OCI-LY7 (cell line): Measurements from ENCODE around the gene CD9. TPM values are rescaled to one million over a fixed set of nuclear protein-coding genes. Genes with fewer than 3 reads are reported as not detected.

ENCODE experiments used
- BruUV-seq: library from RNA; stranded (reverse); fragments of 400-500 nt; replicated peaks from 2 replicates; lab custom pipeline; 2021; lab: Mats Ljungman, UMichigan
- CTCF ChIA-PET: fragments of 300-600 bp; sonication (Branson Sonifier 250); formaldehyde crosslinking; loops from one replicate; lab custom pipeline; 2022; ENCODE audit warnings: antibody characterized with exemption; ENCODE audit not compliant: unreplicated experiment; lab: Charles Lee
- POLR2A ChIA-PET: fragments of 300-600 bp; sonication (Branson Sonifier 250); formaldehyde crosslinking; loops from one replicate; lab custom pipeline; 2022; ENCODE audit warnings: antibody characterized with exemption; lab: Charles Lee
- DNase-seq: peaks from one replicate; pipeline ENCODE4 v3.0.0-alpha.2; 2015; ENCODE audit warnings: low spot score
- H2AFZ ChIP-seq: fragments of 200-600 bp; sonication (generic), shearing (Covaris generic); 2 replicates; pipeline ENCODE4 v1.6.1; 2014; ENCODE audit warnings: mild to moderate bottlenecking, antibody characterized with exemption, low read length, moderate library complexity
- H3K27ac ChIP-seq: fragments of 200-600 bp; sonication (generic); 2 replicates; pipeline ENCODE4 v1.5.1; 2014; ENCODE audit warnings: mixed run types, low read depth, mild to moderate bottlenecking, moderate library complexity, low read length, inconsistent platforms; ENCODE audit not compliant: poor library complexity, severe bottlenecking
- H3K36me3 ChIP-seq: fragments of 200-600 bp; sonication (generic); 2 replicates; pipeline ENCODE4 v1.6.1; 2014; ENCODE audit warnings: mild to moderate bottlenecking, antibody characterized with exemption, low read length, moderate library complexity, mixed read lengths; ENCODE audit not compliant: insufficient read depth
- H3K4me1 ChIP-seq: fragments of 200-600 bp; sonication (generic); 2 replicates; pipeline ENCODE4 v1.5.1; 2014; ENCODE audit warnings: mild to moderate bottlenecking, low read length; ENCODE audit not compliant: insufficient read depth, poor library complexity, severe bottlenecking
- H3K4me2 ChIP-seq: fragments of 200-600 bp; sonication (generic); 2 replicates; pipeline ENCODE4 v1.6.1; 2014; ENCODE audit warnings: mild to moderate bottlenecking, low read length
- H3K4me3 ChIP-seq: fragments of 200-600 bp; sonication (generic); 2 replicates; pipeline ENCODE4 v1.5.1; 2014; ENCODE audit warnings: mild to moderate bottlenecking, low read depth, low read length; ENCODE audit not compliant: poor library complexity, severe bottlenecking
- H3K79me2 ChIP-seq: fragments of 200-600 bp; sonication (generic); 2 replicates; pipeline ENCODE4 v1.6.1; 2016; ENCODE audit warnings: low read depth, mild to moderate bottlenecking, low read length, moderate library complexity, mixed read lengths; ENCODE audit not compliant: insufficient read depth
- H3K9me2 ChIP-seq: fragments of 200-600 bp; sonication (generic); 2 replicates; pipeline ENCODE4 v1.6.1; 2016; ENCODE audit warnings: mild to moderate bottlenecking, low read length, mixed read lengths; ENCODE audit not compliant: insufficient read depth
- H3K9me3 ChIP-seq: fragments of 200-600 bp; sonication (generic); 2 replicates; pipeline ENCODE4 v1.6.1; 2014; ENCODE audit warnings: mild to moderate bottlenecking, mixed run types, low read length, mixed read lengths
- H4K20me1 ChIP-seq: fragments of 200-600 bp; sonication (generic); 2 replicates; pipeline ENCODE4 v1.6.1; 2014; ENCODE audit warnings: mild to moderate bottlenecking, antibody characterized with exemption, low read length, moderate library complexity, mixed read lengths; ENCODE audit not compliant: insufficient read depth
- EZH2phosphoT487 ChIP-seq: fragments of 200-600 bp; sonication (generic); IDR thresholded peaks from 2 replicates; pipeline ENCODE4 v1.6.1; 2018; ENCODE audit warnings: low read depth, borderline replicate concordance, mild to moderate bottlenecking, mixed run types, antibody characterized with exemption, low read length, moderate library complexity, mixed read lengths
- intact Hi-C: fragments of 100-400 bp; cut with micrococcal nuclease; formaldehyde crosslinking; loops from one replicate; pipeline ENCODE4 v1.10.0; 2022; ENCODE audit not compliant: unreplicated experiment
- total RNA-seq, 2 experiments: library from RNA; depleted of rRNA in 1 of 2; stranded (reverse); fragments of >200 nt in 1 of 2; shearing (Covaris generic) in 1 of 2; gene quantifications; 2 replicates each; pipeline ENCODE4 v1.2.3, GENCODE V29; 2014 to 2022
- TF ChIP-seq, protein P1 (sequence below): fragments of 200-600 bp; sonication (generic); conservative IDR thresholded peaks from 2 replicates; pipeline ENCODE4 v1.5.1; 2014; ENCODE audit warnings: mild to moderate bottlenecking, antibody characterized with exemption, low read length, moderate library complexity, mixed read lengths

The CD9 gene
- total RNA-seq, 2 experiments from 2014 or later = not detected

DNA sequence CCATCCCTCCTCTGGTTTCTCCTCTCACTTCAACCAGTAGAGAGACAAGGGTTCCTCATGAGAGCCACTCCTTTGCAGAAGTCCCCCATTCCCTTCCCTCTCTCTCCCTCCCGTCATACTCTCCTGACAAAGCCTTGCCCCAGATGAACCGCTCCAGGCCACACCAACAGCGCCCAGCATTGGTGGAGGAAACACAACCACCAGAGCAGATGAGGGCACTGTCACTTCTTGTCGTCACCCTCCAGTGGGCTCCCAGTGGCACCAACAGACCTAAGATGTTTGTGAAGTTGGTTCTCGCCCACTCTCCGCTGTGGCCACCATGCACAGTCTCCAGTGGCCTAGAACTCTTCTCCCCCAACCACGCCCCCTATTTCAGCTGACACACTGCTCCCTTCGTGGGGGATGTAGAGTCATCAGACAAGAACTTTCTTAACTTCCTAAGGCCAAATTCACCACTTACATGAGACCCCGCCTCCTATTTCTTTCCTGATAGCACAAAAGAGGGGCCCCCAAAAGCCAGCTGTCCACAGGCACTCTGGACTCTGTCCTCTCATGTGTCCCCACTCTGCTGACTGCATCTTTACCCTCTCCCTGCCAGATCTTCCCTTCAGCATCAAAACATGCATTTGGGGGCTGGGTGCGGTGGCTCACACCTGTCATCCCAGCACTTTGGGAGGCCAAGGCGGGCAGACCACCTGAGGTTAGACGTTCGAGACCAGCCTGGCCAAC lies 81.0 kb downstream of the CD9 start:
- H3K4me2 ChIP-seq = no peak overlapping the region
- H2AFZ ChIP-seq = no peak overlapping the region
- H3K4me3 ChIP-seq = no peak overlapping the region
- H3K9me2 ChIP-seq = no peaks in the 10 kb centered on the region
- H4K20me1 ChIP-seq = no peaks in the 10 kb centered on the region
- no peaks in the 10 kb centered on the region for H3K36me3 ChIP-seq
- intact Hi-C loops = no loop called here
- H3K27ac ChIP-seq = no peak overlapping the region
- H3K79me2 ChIP-seq = no peaks in the 10 kb centered on the region
- peaks cover 7% of the 10 kb centered on the region for H3K4me1 ChIP-seq
- no peak for DNase-seq
- POLR2A ChIA-PET = no interaction called here
- H3K9me3 ChIP-seq = no peaks in the 10 kb centered on the region
- no TSS peak for BruUV-seq
- no peak for TF ChIP-seq EZH2phosphoT487
- TF ChIP-seq, protein P1, sequence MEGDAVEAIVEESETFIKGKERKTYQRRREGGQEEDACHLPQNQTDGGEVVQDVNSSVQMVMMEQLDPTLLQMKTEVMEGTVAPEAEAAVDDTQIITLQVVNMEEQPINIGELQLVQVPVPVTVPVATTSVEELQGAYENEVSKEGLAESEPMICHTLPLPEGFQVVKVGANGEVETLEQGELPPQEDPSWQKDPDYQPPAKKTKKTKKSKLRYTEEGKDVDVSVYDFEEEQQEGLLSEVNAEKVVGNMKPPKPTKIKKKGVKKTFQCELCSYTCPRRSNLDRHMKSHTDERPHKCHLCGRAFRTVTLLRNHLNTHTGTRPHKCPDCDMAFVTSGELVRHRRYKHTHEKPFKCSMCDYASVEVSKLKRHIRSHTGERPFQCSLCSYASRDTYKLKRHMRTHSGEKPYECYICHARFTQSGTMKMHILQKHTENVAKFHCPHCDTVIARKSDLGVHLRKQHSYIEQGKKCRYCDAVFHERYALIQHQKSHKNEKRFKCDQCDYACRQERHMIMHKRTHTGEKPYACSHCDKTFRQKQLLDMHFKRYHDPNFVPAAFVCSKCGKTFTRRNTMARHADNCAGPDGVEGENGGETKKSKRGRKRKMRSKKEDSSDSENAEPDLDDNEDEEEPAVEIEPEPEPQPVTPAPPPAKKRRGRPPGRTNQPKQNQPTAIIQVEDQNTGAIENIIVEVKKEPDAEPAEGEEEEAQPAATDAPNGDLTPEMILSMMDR = no peak
- CTCF ChIA-PET = no interaction called here

DNA sequence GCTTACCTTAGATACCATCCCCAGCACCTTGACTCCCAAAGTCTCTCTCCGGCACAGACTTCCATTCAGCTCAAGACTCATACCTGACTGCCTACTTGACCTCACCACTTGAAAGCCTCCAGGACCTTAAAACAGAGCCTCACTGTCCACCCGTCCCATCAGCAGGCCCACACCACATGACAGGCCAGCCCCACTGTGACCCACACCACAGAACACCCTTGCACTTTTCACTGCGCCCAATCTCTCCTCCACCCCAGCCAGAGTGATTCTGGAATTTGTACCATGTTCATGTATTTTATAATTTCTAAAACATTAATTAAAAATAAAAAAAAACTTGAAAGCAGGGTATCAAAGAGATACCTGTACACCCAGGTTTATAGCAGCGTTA lies 82.2 kb downstream of the CD9 start:
- Histone ChIP-seq H2AFZ (no peak overlapping the region), H3K27ac (no peak overlapping the region), H3K4me1 (peaks cover 7% of the 10 kb centered on the region), H3K36me3 (no peaks in the 10 kb centered on the region), H4K20me1 (no peaks in the 10 kb centered on the region), H3K79me2 (no peaks in the 10 kb centered on the region), H3K9me3 (no peaks in the 10 kb centered on the region), H3K9me2 (no peaks in the 10 kb centered on the region), H3K4me3 (no peak overlapping the region), H3K4me2 (no peak overlapping the region)
- CTCF ChIA-PET = no interaction called here
- no peak for TF ChIP-seq EZH2phosphoT487
- TF ChIP-seq, protein P1 = no peak
- no TSS peak for BruUV-seq
- DNase-seq = no peak
- intact Hi-C loops = no loop called here
- POLR2A ChIA-PET = no interaction called here

DNA sequence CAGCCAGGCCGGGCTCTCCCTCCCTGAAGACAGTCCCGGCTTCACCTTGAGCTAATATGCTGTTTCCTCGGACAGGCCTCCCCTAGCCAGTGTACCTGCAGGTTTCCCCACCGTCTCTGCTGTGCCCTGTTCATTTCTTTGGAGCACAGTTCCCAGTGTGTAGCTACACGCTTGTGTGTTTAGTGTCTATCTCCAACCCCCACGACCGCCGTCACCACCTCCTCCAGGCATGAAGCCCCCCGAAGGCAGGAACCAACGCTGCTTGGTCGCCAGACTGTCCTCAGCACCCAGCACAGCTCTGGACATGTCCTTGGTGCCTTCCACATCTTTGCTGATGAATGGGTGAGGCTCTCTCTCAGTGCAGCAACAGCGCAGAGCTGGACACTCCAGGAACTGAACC lies 84.1 kb downstream of the CD9 start:
- Histone ChIP-seq H3K9me3 (no peaks in the 10 kb centered on the region), H2AFZ (no peak overlapping the region), H3K36me3 (no peaks in the 10 kb centered on the region), H4K20me1 (no peaks in the 10 kb centered on the region), H3K4me2 (no peak overlapping the region), H3K79me2 (no peaks in the 10 kb centered on the region), H3K4me3 (no peak overlapping the region), H3K27ac (no peak overlapping the region), H3K4me1 (no peaks in the 10 kb centered on the region), H3K9me2 (no peaks in the 10 kb centered on the region)
- intact Hi-C loops = loop anchor here (2.0 kb wide), 1 partner anchor 295 kb away; no protein-coding TSS in a partner anchor
- POLR2A ChIA-PET = interaction anchor here (0.6 to 0.7 kb wide), 3 partner anchors 80 to 490 kb away, joined by 3 to 8 read pairs (median 4); no protein-coding TSS in a partner anchor
- DNase-seq = no peak
- BruUV-seq = no TSS peak
- TF ChIP-seq EZH2phosphoT487 = no peak
- TF ChIP-seq, protein P1 = no peak
- CTCF ChIA-PET = interaction anchor here (0.6 to 1.5 kb wide), 3 partner anchors 89 to 192 kb away, joined by 3 to 6 read pairs (median 3); no protein-coding TSS in a partner anchor
